ENCODE data around the gene PLEKHG3.
"Not testable (repeated sequence)": the region's sequence is repeated elsewhere in the genome, so short reads cannot be mapped to it uniquely, and the experiment has no call there.

The PLEKHG3 gene

GRCh38 chr14:64688031-64688430, 16.2 kb upstream of the PLEKHG3 start:
- no peak for DNase-seq (ENCODE audit: low read depth in 3 of 3)

- no peak for DNase-seq (ENCODE audit: low read depth in 3 of 3)
Observed at GRCh38 chr14:64688811-64689281, 15.4 kb upstream of the PLEKHG3 start.

GRCh38 chr14:64689289-64689688, 14.9 kb upstream of the PLEKHG3 start:
- no peak for DNase-seq (ENCODE audit: low read depth in 3 of 3)

GRCh38 chr14:64690607-64691006, 13.6 kb upstream of the PLEKHG3 start:
- not testable (repeated sequence) for DNase-seq (ENCODE audit: low read depth in 3 of 3)

- no peak for DNase-seq (ENCODE audit: low read depth in 3 of 3)
Observed at GRCh38 chr14:64691376-64691775, 12.8 kb upstream of the PLEKHG3 start.

GRCh38 chr14:64692189-64692985, 11.8 kb upstream of the PLEKHG3 start:
- DNase-seq (ENCODE audit: low read depth in 3 of 3), result no peak

- DNase-seq (ENCODE audit: low read depth in 3 of 3), result no peak
Observed at GRCh38 chr14:64692986-64693809, 11.0 kb upstream of the PLEKHG3 start.

GRCh38 chr14:64693810-64694165, 10.4 kb upstream of the PLEKHG3 start:
- no peak for DNase-seq (ENCODE audit: low read depth in 3 of 3)

GRCh38 chr14:64695071-64695470, 9.2 kb upstream of the PLEKHG3 start:
- no peak for DNase-seq (ENCODE audit: low read depth in 3 of 3)

- DNase-seq (ENCODE audit: low read depth in 3 of 3), result no peak
Observed at GRCh38 chr14:64696355-64696857, 7.8 kb upstream of the PLEKHG3 start.

- DNase-seq (ENCODE audit: low read depth in 3 of 3), result no peak
Observed at GRCh38 chr14:64698903-64699302, 5.3 kb upstream of the PLEKHG3 start.

GRCh38 chr14:64700290-64700689, 3.9 kb upstream of the PLEKHG3 start:
- no peak for DNase-seq (ENCODE audit: low read depth in 3 of 3)

GRCh38 chr14:64700894-64701293, 3.3 kb upstream of the PLEKHG3 start:
- no peak for DNase-seq (ENCODE audit: low read depth in 3 of 3)

- no peak for DNase-seq (ENCODE audit: low read depth in 3 of 3)
Observed at GRCh38 chr14:64701660-64702059, 2.6 kb upstream of the PLEKHG3 start.

GRCh38 chr14:64702493-64703394, 1.5 kb upstream of the PLEKHG3 start:
- DNase-seq (ENCODE audit: low read depth in 3 of 3), result no peak

GRCh38 chr14:64703395-64704142, 655 bp upstream of the PLEKHG3 start:
- DNase-seq (ENCODE audit: low read depth in 3 of 3), result no peak

- DNase-seq (ENCODE audit: low read depth in 3 of 3), result no peak
Observed at GRCh38 chr14:64704743-64705380, 638 bp downstream of the PLEKHG3 start.

GRCh38 chr14:64705381-64706118, 1.3 kb downstream of the PLEKHG3 start:
- DNase-seq (ENCODE audit: low read depth in 3 of 3), result no peak

- no peak for DNase-seq (ENCODE audit: low read depth in 3 of 3)
Observed at GRCh38 chr14:64706119-64706592, 1.9 kb downstream of the PLEKHG3 start.
